LNCAP (cell line): ENCODE measurements around the gene SKP2.

Source experiments
- CTCF ChIP-seq: fragments of 450-650 bp; IDR thresholded peaks from 2 replicates; pipeline ENCODE4 v1.5.1; 2017; ENCODE audit warnings: mild to moderate bottlenecking

The SKP2 gene

DNA sequence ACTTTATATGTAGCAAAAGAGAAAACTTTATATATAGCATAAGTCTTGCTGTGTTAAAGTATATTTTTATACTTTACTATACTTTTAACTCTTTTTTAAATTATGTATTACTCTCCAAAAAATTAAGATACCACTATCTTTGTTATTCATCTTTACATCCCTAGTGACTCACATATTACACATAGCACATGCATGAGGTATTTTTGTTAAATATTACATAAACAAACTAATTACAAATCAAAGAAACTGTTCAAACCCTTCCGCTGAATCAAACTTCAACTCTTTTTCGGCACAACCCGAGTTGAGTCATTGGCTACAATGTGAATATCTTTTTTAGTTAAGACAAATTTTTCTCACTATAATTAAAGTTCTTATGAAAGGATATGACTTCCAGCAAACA lies 57.8 kb downstream of the SKP2 start:
- no peak for TF ChIP-seq CTCF

DNA sequence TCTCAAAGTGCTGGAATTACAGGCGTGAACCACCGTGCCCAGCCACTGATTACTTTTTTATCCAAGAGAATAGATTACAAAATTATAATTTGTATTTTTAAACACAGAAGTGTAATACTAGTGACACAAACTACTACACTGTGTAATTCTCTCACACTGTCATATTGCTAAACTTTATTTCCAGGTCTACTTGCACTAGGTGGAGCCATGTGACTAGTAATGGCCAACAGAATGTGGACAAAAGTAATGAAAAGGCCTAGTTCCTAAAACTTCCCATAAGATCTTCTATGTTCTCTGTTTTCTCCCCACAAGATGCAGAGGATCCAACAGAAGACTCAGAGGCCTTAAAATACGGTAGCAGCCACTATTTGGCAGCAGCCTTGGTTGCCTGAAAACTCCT lies 62.5 kb downstream of the SKP2 start:
- TF ChIP-seq CTCF: no peak

- TF ChIP-seq CTCF: no peak
These were observed 64.0 kb downstream of the SKP2 start for GRCh38 chr5:36215910-36216309.

GRCh38 chr5:36217567-36217966 lies 65.7 kb downstream of the SKP2 start:
- no peak for TF ChIP-seq CTCF

DNA sequence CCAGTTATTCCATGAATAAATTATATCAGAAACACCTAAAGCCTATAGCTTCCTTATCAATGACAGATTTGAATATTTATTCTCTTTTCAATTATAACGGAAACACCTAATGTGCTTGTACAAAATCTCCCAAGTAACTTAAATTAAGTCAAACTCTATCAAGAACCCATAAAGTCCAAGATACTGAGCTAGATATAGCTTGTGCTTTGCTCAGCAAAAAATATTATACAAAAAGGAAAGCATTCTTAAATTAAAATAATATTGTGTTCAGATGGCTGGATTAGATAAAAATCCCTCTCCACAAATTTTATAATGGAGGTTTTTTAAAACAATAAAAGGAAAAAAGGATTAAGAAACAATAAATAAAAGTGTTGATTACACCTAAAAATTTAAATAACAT lies 66.1 kb downstream of the SKP2 start:
- no peak for TF ChIP-seq CTCF

DNA sequence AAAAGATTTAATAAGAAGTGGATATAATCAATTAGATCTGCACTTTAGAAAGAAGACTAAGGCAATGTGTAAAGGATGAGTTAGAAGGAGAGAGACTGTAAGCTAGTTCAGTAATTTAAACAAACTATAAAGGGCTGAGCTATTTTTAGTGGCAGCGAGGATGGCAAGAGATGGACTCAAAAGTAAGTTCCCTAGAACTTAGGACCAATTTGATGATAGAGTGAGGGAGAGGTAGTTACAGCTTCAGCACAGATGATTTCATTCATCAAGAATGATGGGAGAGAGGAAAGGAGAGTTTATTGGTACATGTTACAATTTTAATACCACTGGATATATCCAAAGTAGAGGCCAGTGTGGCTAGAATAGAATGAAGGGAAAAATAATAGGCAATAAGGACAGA lies 70.7 kb downstream of the SKP2 start:
- no peak for TF ChIP-seq CTCF

DNA sequence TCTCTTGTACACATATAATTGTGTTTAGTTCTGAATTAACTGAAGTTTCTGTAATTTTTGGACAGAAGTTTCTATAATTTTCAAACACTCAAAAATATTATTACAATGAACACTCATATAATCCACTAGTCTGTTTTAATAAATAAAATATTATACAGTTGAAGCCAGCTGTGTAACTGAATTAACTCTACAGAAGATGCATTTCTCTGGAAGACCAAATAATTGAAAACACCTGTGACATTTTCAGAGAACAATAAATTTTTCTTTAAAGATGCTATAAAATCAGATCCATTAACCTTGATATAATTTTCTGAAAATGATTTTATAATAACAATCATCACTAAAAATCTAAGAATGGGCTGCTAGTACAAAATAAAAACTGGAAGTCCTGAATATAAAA lies 75.1 kb downstream of the SKP2 start:
- no peak for TF ChIP-seq CTCF

DNA sequence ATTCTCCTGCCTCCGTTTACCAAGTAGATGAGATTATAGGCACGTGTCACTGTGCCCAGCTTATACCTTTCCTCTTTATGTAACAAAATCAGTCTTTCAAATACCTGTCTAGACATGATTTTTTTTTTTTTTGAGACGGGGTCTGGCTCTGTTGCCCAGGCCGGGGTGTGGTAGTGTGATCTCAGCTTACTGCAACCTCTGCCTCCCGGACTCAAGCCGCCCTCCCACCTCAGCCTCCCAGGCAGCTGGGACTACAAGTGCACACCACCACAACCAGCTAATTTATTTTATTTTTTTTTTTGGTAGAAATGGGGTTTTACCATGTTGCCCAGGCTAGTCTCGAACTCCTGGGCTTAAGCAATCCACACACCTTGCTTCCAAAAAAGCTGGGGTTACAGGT lies 76.6 kb downstream of the SKP2 start:
- no peak for TF ChIP-seq CTCF
